Mesenteric fat pad (tissue), 1 donor: ENCODE data around the gene PHACTR1. TPM values are rescaled to one million over a fixed set of nuclear protein-coding genes. Genes with fewer than 3 reads are reported as not detected.

Experiments
- DNase-seq: peaks from one replicate; pipeline ENCODE4 v3.0.0-alpha.2; 2020; ENCODE audit warnings: low spot score
- total RNA-seq: library from RNA; stranded (reverse); fragmentation: NEBNext Ultra II Directional; extraction: Animal tissue kit (Norgen Biotek cat#: 25700); gene quantifications from one replicate; pipeline ENCODE4 v1.2.1, GENCODE V29; 2021
- donor health status: DM: yes; HTN: yes; CAD: no.

Gene PHACTR1
- total RNA-seq, 1 donor from 2014 or later, result 10.8 TPM

GRCh38 chr6:12987783-12988182 lies 271.2 kb downstream of the PHACTR1 start:
- no peak for DNase-seq

- no peak for DNase-seq
Observed at GRCh38 chr6:12990162-12990561, 273.6 kb downstream of the PHACTR1 start.

DNA sequence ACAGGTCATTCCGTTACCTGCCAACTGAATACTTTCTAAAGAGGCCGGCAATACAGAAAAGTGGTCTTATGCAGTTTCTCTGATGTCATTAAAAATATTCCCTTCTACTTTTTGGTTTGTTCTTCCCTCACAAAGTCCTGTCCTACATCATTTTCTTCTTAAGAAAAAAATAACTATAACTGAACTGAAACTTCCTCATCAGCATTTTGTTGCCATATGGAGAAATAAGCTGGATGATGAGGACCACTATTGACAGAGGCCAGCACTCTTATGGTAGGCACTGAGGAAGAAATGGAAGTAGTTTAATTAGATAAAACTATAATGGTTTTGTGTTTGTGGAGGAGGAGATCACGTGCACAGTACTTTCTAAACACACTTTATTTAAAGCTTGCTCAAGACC lies 274.9 kb downstream of the PHACTR1 start:
- DNase-seq, result no peak

- no peak for DNase-seq
Observed at GRCh38 chr6:12992770-12993169, 276.2 kb downstream of the PHACTR1 start.

DNA sequence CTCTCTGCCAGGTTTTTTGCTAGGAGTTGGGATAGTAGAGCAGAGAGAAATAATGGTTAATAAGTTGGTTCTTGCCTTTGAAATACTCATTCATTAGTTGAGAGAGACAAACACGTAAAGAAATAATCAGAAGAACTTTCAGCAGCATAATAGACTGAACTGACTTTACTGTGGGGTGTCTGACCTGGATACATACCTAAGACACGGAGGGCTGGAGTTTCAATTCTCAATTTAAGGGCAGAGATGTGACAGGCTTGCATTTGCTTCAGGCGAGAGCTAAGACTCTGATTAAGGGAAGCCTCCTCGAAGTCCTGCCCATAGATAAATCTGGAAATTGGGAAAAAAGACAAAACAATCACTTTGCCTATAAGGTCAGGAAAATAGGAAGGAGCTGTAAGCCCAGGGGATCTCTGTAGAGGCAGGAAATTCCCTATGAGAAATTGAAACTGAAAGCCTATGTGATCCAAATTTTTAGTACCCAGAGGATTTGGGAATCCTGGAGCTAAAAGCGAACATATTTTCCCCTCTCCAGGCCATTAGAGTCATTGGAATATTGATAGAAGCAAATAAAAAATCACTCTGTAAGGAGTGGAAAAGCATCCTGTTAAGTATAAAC lies 276.8 kb downstream of the PHACTR1 start:
- no peak for DNase-seq

- DNase-seq, result no peak
Observed at GRCh38 chr6:12995419-12995818, 278.9 kb downstream of the PHACTR1 start.

GRCh38 chr6:13000537-13000936 lies 284.0 kb downstream of the PHACTR1 start:
- DNase-seq, result no peak

- no peak for DNase-seq
Observed at GRCh38 chr6:13001927-13002326, 285.4 kb downstream of the PHACTR1 start.

GRCh38 chr6:13004601-13005000 lies 288.0 kb downstream of the PHACTR1 start:
- DNase-seq, result no peak

GRCh38 chr6:13005994-13006393 lies 289.4 kb downstream of the PHACTR1 start:
- DNase-seq, result no peak

DNA sequence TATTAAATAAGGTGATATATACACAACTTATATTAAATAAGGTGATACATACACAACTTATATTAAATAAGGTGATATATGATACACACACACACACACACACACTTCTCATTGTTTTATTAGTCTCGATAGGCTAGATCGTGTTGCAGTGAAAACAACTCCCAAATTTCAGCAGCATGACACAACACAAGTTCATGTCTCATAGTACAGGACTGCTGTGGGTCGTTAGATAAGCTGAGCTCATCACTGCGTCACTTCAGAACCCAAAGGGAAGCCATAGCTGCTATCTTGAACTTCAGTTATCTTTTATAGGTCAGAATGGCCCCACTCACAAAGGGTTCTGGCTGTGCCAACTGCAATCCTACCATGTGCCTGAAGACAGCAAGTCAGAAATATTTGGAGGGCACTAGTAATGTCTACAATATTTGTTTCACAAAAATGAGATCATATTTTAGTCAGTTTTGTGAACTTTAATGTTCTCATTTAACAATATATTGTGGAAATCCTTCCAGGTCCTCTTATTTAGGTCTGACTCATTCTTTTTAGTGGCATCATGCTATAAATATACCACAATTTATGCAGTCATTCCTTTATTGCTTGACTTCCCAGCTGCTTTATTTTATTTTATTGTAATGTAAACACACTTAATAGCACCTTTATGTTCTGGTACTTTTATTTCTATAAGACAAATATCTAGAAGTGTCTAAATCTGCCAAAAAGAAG lies 290.2 kb downstream of the PHACTR1 start:
- no peak for DNase-seq

GRCh38 chr6:13007744-13008143 lies 291.2 kb downstream of the PHACTR1 start:
- no peak for DNase-seq

DNA sequence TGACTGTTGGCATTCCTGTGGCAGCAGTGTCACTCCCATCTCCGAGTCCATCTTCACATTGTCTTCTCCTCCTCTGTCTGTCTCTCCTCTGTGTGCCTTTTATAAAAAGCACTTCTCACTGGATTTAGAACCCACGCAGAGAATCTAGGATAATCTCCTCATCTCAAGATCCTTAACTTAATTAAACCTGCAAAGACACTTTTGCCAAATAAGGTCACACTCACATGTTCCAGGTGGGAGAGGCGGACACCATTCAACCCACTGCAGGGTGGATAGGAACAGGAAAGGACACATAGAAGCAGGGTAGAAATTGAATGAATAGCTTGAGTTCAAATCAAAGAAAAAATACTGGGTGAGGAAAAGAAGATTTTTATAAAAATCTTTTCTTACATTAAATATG lies 292.5 kb downstream of the PHACTR1 start:
- DNase-seq, result no peak

DNA sequence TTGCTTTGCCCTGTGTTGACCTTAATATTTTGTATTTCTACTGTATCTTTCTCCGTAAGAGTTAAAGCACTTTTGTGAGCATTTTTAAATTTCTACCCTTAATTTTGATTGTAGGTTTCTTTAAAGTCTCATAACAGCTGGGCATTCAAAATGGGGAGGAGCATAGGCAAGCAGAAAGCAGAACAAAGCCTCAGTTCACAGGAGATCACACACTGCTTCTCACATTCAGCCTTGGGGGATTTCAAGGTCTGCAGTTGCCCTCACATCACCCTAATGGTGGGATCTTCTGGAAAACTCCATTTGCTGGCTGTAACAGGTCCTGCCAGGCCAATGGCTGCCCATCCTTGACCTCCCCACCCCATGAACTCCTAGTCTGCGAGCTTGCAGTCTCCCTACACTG lies 292.9 kb downstream of the PHACTR1 start:
- no peak for DNase-seq

DNA sequence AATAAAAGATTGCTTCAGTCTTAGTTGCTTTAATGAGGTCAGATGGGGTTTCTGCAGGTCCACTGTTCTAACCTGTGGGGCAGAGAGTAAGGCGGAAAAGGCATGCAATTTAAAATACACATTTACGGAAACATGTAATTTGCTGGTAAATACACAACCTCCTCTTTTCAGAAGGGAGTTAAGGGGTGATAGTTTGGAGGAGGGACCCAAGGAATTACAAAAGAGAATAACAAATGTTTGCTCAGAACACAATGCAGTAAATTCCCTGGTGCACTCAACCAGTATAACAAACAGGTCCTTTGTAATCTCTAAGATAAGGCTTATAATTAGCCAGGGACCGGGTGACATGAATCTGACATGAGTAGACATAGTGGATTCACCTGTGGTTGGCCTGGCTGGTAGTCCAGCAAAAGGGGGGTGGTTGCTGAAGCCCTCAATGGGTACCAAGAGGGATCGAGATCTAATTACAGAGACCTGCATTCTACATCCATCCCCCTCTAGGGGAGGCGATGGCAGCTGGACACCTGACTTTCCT lies 295.1 kb downstream of the PHACTR1 start:
- DNase-seq, result no peak

DNA sequence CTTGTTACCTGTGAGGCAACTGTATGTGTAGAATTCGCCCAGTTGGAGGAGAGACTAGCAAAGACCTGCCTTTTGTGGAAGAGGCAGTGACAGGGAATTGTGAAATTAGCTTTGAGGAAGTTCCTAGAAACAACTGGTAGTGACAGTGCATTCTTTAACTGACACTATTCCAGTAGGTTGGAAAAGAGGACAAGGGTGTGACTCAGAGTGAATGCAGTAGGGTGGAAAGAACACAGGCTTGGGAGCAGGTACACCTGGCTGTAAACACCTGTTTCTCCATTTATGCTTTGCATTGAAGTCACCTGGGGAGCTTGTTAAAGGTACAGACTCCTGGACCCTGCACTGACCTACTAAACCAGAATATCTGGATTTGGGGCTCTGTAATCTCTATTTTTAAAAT lies 295.7 kb downstream of the PHACTR1 start:
- no peak for DNase-seq

GRCh38 chr6:13012977-13013680 lies 296.6 kb downstream of the PHACTR1 start:
- no peak for DNase-seq

GRCh38 chr6:13013681-13014503 lies 297.3 kb downstream of the PHACTR1 start:
- no peak for DNase-seq

GRCh38 chr6:13014504-13015378 lies 298.2 kb downstream of the PHACTR1 start:
- no peak for DNase-seq

DNA sequence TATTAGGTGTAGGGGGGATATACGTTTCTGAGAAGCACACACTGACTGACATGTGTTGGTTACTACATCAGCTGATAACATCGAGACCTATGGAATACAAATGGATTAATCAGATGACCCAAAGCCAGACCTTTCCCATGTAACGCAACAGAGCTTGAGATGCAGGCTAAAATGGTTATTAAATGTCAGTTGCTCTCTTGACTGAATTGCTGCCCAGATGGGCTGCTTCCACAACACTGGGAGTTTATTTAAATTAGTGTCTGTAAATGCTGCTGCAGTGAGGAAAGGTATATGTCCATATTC lies 298.8 kb downstream of the PHACTR1 start:
- DNase-seq, result no peak

DNA sequence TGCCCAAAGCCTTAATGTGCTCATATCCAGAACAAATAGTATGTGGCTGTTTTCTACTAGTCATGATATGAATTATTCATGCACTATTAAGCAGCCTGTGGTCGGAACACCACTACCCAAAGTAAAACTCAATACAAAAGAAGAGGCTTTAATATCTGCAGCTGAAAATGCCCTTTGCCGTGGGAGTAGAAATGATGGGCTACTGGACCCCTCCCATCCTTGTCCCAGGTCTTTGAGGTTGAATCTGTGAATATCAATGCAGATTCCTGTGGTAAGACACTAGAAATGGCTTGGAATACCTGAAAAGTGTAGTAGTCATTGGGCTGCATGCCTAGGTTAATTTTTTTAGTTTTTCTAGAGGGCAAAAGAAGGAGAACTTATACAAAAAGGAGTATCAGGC lies 308.0 kb downstream of the PHACTR1 start:
- no peak for DNase-seq
